Measurements from ENCODE around the gene PSMC1.

DNA sequence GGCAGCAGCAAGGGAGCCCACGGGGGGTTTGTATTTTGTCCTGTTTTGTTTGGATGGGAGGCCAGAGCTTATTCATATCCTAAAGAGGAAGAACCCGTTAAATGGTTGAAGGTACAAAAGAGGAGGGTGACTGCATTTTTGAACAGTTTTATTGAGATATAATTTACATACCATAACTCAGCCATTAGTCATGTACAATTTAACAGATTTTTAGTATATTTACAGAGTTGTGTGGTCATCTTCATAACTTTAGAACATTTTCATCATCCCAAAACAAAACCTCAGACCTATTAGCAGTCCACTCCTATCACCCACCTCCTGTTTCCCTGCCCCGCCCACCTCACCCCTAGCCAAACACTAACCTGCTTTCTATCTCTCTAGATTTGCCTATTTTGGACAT, 62.8 kb downstream of the PSMC1 start:
- TF ChIP-seq FOXM1 (IDR thresholded peaks at IDR 0.05; ENCODE audit: low read depth), result no peak
- TF ChIP-seq, protein P1, sequence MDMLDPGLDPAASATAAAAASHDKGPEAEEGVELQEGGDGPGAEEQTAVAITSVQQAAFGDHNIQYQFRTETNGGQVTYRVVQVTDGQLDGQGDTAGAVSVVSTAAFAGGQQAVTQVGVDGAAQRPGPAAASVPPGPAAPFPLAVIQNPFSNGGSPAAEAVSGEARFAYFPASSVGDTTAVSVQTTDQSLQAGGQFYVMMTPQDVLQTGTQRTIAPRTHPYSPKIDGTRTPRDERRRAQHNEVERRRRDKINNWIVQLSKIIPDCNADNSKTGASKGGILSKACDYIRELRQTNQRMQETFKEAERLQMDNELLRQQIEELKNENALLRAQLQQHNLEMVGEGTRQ (IDR thresholded peaks at IDR 0.05; ENCODE audit: borderline replicate concordance, low read depth, low read length), result no peak
- no peak for TF ChIP-seq RFX5 (IDR thresholded peaks at IDR 0.05; ENCODE audit: low read length)
- TF ChIP-seq, protein P2, sequence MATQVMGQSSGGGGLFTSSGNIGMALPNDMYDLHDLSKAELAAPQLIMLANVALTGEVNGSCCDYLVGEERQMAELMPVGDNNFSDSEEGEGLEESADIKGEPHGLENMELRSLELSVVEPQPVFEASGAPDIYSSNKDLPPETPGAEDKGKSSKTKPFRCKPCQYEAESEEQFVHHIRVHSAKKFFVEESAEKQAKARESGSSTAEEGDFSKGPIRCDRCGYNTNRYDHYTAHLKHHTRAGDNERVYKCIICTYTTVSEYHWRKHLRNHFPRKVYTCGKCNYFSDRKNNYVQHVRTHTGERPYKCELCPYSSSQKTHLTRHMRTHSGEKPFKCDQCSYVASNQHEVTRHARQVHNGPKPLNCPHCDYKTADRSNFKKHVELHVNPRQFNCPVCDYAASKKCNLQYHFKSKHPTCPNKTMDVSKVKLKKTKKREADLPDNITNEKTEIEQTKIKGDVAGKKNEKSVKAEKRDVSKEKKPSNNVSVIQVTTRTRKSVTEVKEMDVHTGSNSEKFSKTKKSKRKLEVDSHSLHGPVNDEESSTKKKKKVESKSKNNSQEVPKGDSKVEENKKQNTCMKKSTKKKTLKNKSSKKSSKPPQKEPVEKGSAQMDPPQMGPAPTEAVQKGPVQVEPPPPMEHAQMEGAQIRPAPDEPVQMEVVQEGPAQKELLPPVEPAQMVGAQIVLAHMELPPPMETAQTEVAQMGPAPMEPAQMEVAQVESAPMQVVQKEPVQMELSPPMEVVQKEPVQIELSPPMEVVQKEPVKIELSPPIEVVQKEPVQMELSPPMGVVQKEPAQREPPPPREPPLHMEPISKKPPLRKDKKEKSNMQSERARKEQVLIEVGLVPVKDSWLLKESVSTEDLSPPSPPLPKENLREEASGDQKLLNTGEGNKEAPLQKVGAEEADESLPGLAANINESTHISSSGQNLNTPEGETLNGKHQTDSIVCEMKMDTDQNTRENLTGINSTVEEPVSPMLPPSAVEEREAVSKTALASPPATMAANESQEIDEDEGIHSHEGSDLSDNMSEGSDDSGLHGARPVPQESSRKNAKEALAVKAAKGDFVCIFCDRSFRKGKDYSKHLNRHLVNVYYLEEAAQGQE (IDR thresholded peaks at IDR 0.05; ENCODE audit: low read depth, low read length), result no peak
- TF ChIP-seq TAF1 (IDR thresholded peaks at IDR 0.05; ENCODE audit: borderline replicate concordance, low read depth, low read length), result no peak
